Endothelial cell of umbilical vein (primary cell): ENCODE measurements around the gene DDX49. TPM values are rescaled to one million over a fixed set of nuclear protein-coding genes. Genes with fewer than 3 reads are reported as not detected.

Source experiments
- BruUV-seq: library from RNA; stranded (reverse); fragments of 400-500 nt; replicated peaks from 2 replicates; lab custom pipeline; 2021; lab: Mats Ljungman, UMichigan
- CTCF ChIA-PET: fragments of 300-600, 350-600 bp; sonication (Branson Sonifier 250); formaldehyde crosslinking; loops from one replicate; lab custom pipeline; 2021; ENCODE audit warnings: antibody characterized with exemption, inconsistent platforms; lab: Charles Lee
- POLR2A ChIA-PET: fragments of 300-600, 350-600 bp; sonication (Branson Sonifier 250); formaldehyde crosslinking; loops from one replicate; lab custom pipeline; 2021; ENCODE audit warnings: antibody characterized with exemption, inconsistent platforms; lab: Charles Lee
- DNase-seq: peaks from one replicate; pipeline ENCODE4 v3.0.0-alpha.2; 2011; ENCODE audit warnings: low read depth, low spot score
- FAIRE-seq: peaks from 2 replicates; lab custom pipeline; 2011; peaks lifted over from hg19 to GRCh38; lab: Jason Lieb, UNC
- H2AFZ ChIP-seq: 2 replicates; pipeline ENCODE4 v1.6.0; 2012; ENCODE audit warnings: low read depth, low read length, control low read depth, inconsistent platforms
- H3K27ac ChIP-seq: 2 replicates; pipeline ENCODE4 v1.5.1; 2011; ENCODE audit warnings: low read depth, mild to moderate bottlenecking, control low read depth, low read length, moderate library complexity; ENCODE audit not compliant: insufficient read depth
- H3K27me3 ChIP-seq, 2 experiments: 2 replicates each; pipeline versions ENCODE4 v1.6.0 to v1.6.1; 2011; ENCODE audit warnings: low read length in 2 of 2, mixed read lengths in 1 of 2; ENCODE audit not compliant: control insufficient read depth in 2 of 2, insufficient read depth in 2 of 2
- H3K36me3 ChIP-seq, 2 experiments: 2 replicates in 1 of 2; 3 replicates in 1 of 2; pipeline ENCODE4 v1.5.1; 2011; ENCODE audit warnings: low read length in 2 of 2, mild to moderate bottlenecking in 1 of 2, moderate library complexity in 1 of 2; ENCODE audit not compliant: control insufficient read depth in 2 of 2, insufficient read depth in 2 of 2; ENCODE audit errors: extremely low read depth in 1 of 2
- H3K4me1 ChIP-seq: 3 replicates; pipeline ENCODE4 v1.5.1; 2011; ENCODE audit warnings: mild to moderate bottlenecking, low read length; ENCODE audit not compliant: control insufficient read depth, insufficient read depth; ENCODE audit errors: extremely low read depth
- H3K4me2 ChIP-seq: 2 replicates; pipeline ENCODE4 v1.6.1; 2011; ENCODE audit warnings: low read length, control low read depth, mixed read lengths; ENCODE audit not compliant: insufficient read depth
- H3K4me3 ChIP-seq, 3 experiments: fragments of 200-600 bp in 1 of 3; sonication (generic), shearing (Covaris generic) in 1 of 3; replicated peaks in 1 of 3; 2 replicates each; pipeline ENCODE4 v1.5.1; 2011 to 2016; ENCODE audit warnings: control low read depth in 3 of 3, low read length in 3 of 3, mild to moderate bottlenecking in 2 of 3, inconsistent platforms in 1 of 3, low read depth in 1 of 3, moderate library complexity in 1 of 3; ENCODE audit not compliant: insufficient read depth in 1 of 3
- H3K79me2 ChIP-seq: 2 replicates; pipeline ENCODE4 v1.6.0; 2012; ENCODE audit warnings: low read length, inconsistent platforms; ENCODE audit not compliant: control insufficient read depth, insufficient read depth
- H3K9ac ChIP-seq: replicated peaks from 2 replicates; pipeline ENCODE3; 2011; ENCODE audit warnings: low read length, control low read depth; ENCODE audit not compliant: insufficient read depth; ENCODE audit errors: extremely low read depth
- H3K9me1 ChIP-seq: replicated peaks from 3 replicates; pipeline ENCODE4 v1.6.0; 2011; ENCODE audit warnings: mild to moderate bottlenecking, low read length; ENCODE audit not compliant: control insufficient read depth, insufficient read depth; ENCODE audit errors: extremely low read depth
- H3K9me3 ChIP-seq: replicated peaks from 2 replicates; pipeline ENCODE4 v1.5.1; 2012; ENCODE audit warnings: low read length, inconsistent platforms; ENCODE audit not compliant: control insufficient read depth, insufficient read depth
- H4K20me1 ChIP-seq: replicated peaks from 2 replicates; pipeline ENCODE3; 2011; ENCODE audit warnings: mild to moderate bottlenecking, low read length; ENCODE audit not compliant: control insufficient read depth, insufficient read depth; ENCODE audit errors: extremely low read depth
- EZH2 ChIP-seq: IDR thresholded peaks from 2 replicates; pipeline ENCODE4 v1.6.1; 2012; ENCODE audit warnings: borderline replicate concordance, low read depth, mild to moderate bottlenecking, moderate library complexity, low read length, inconsistent platforms; ENCODE audit not compliant: severe bottlenecking
- GATA2 ChIP-seq: IDR thresholded peaks from 2 replicates; pipeline ENCODE4 v1.7.0; 2011; ENCODE audit warnings: low read depth, mild to moderate bottlenecking, moderate library complexity, mixed read lengths, low read length; ENCODE audit not compliant: insufficient read length, insufficient read depth
- JUN ChIP-seq: IDR thresholded peaks from 2 replicates; pipeline ENCODE4 v1.6.1; 2011; ENCODE audit warnings: borderline replicate concordance, low read depth; ENCODE audit not compliant: insufficient read length, insufficient read depth
- MYC ChIP-seq: IDR thresholded peaks from one replicate; pipeline ENCODE4 v1.6.1; 2011; ENCODE audit warnings: mild to moderate bottlenecking, low read depth, low read length
- POLR2A ChIP-seq: IDR thresholded peaks from 2 replicates; pipeline ENCODE4 v1.6.1; 2012; ENCODE audit warnings: low read depth, mild to moderate bottlenecking, control low read depth, low read length
- POLR2AphosphoS5 ChIP-seq: IDR thresholded peaks from 2 replicates; pipeline ENCODE4 v1.6.1; 2012; ENCODE audit warnings: low read depth, mild to moderate bottlenecking, control low read depth, low read length, moderate library complexity; ENCODE audit not compliant: insufficient read depth
- dilution Hi-C: fragments of 300-500 bp; cut with MboI; formaldehyde crosslinking; loops from one replicate; pipeline ENCODE4 v1.15.0; 2019; ENCODE audit warnings: low sequenced_read_pairs; ENCODE audit not compliant: extremely low pct_ligation_motif_present
- intact Hi-C: fragments of 100-400 bp; cut with micrococcal nuclease; formaldehyde crosslinking; loops from one replicate; pipeline ENCODE4 v1.10.0; 2022
- polyA plus RNA-seq, 4 experiments: library from polyadenylated mRNA; depleted of rRNA in 3 of 4; stranded (reverse) in 3 of 4; unstranded in 1 of 4; fragments of >200 nt; gene quantifications; 2 replicates each; pipeline versions ENCODE4 v1.2.1 to v1.2.3, GENCODE V29; 2011 to 2012; ENCODE audit warnings: missing spikeins in 1 of 4
- total RNA-seq: library from RNA; stranded (reverse); gene quantifications from 2 replicates; pipeline ENCODE4 v1.2.3, GENCODE V29; 2021
- TF ChIP-seq, protein P1 (sequence below), 2 donors: IDR thresholded peaks; 1 replicate in 1 of 2; 2 replicates in 1 of 2; pipeline ENCODE4 v1.5.1; 2011; ENCODE audit warnings: low read length in 2 of 2, mild to moderate bottlenecking in 2 of 2, moderate library complexity in 2 of 2, control low read depth in 1 of 2, inconsistent platforms in 1 of 2, low read depth in 1 of 2; ENCODE audit not compliant: insufficient read depth in 1 of 2; ENCODE audit errors: extremely low read depth in 1 of 2

Gene DDX49
- total and polyA plus RNA-seq, 2 donors (not counting 3 experiments of a cell fraction or from before 2014, with no cell fraction given) = 51.9 to 60.1 TPM

DNA sequence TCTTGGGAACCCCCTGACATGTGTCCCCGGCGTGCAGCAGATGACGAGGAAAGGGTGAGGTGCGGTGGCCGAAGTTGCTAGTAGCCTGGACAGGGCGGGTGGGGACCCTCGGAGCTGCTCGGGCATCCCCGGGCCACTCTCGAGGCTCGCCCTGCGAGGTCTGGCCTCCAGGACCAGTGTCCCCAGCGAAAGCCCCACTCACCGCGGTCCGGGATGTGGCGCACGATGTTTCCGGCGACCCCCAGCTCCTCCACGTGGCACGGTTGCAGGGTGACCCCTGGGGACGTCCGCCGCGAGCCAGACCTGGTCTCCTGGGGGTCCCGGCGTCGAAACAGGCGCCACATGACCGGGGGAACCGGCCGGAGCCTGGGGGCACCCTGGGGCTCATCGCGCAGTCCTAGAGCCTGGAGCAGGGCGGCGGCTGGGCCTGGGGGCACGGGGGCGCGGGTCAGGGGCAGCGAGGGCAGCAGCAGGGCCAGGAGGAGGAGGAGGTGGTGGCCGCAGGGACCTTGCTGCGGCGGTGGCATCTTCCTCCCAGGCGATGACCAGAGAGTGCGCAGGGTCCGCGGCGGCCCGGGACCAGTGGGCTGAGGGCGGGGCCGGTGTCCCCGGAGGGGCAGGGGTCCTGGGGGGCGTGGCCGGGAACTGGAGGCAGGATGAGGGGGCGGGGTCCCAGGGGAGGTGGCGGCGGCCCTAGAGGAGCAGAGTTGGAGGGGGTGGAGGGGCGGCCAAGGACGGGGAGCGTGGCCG, 49.6 kb upstream of the DDX49 start:
- H3K4me2 ChIP-seq = no peak overlapping the region
- FAIRE-seq (no peak), DNase-seq (no peak)
- H3K79me2 ChIP-seq = no peaks in the 10 kb centered on the region
- no peaks in the 10 kb centered on the region for H3K9me3 ChIP-seq
- no peak overlapping the region for H3K9ac ChIP-seq
- peaks cover 5 to 11% of the 10 kb centered on the region in 2 experiments for H3K27me3 ChIP-seq
- H3K27ac ChIP-seq = no peak overlapping the region
- POLR2A ChIA-PET = no interaction called here
- TF ChIP-seq MYC = no peak
- TF ChIP-seq, protein P1, sequence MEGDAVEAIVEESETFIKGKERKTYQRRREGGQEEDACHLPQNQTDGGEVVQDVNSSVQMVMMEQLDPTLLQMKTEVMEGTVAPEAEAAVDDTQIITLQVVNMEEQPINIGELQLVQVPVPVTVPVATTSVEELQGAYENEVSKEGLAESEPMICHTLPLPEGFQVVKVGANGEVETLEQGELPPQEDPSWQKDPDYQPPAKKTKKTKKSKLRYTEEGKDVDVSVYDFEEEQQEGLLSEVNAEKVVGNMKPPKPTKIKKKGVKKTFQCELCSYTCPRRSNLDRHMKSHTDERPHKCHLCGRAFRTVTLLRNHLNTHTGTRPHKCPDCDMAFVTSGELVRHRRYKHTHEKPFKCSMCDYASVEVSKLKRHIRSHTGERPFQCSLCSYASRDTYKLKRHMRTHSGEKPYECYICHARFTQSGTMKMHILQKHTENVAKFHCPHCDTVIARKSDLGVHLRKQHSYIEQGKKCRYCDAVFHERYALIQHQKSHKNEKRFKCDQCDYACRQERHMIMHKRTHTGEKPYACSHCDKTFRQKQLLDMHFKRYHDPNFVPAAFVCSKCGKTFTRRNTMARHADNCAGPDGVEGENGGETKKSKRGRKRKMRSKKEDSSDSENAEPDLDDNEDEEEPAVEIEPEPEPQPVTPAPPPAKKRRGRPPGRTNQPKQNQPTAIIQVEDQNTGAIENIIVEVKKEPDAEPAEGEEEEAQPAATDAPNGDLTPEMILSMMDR (IDR thresholded peaks at IDR 0.05; ENCODE audit: extremely low read depth in 1 of 2, insufficient read depth in 1 of 2, low read depth in 1 of 2, low read length in 2 of 2) = no peak
- no peak for TF ChIP-seq POLR2A
- TF ChIP-seq GATA2 = no peak
- TF ChIP-seq EZH2 = peak; percentile 71
- TF ChIP-seq POLR2AphosphoS5 = no peak
- TF ChIP-seq JUN = no peak
- H2AFZ ChIP-seq = no peak overlapping the region
- H4K20me1 ChIP-seq = no peaks in the 10 kb centered on the region
- H3K4me3 ChIP-seq = no peak overlapping the region
- no peaks in the 10 kb centered on the region for H3K4me1 ChIP-seq
- dilution Hi-C loops (no loop called here), intact Hi-C loops (loop anchor here (5.0 to 10.0 kb wide), 2 partner anchors 45 to 117 kb away; partner anchors contain the start of genes COPE and DDX49)
- no TSS peak for BruUV-seq
- CTCF ChIA-PET = interaction anchor here (1.4 kb wide), 1 partner anchor 276 kb away, joined by 4 read pairs; no protein-coding TSS in a partner anchor
- H3K36me3 ChIP-seq = peaks cover 11 to 16% of the 10 kb centered on the region in 2 experiments
- no peaks in the 10 kb centered on the region for H3K9me1 ChIP-seq
